K562 (cell line): ENCODE results near the gene EDNRB. TPM values are rescaled to one million over a fixed set of nuclear protein-coding genes. Genes with fewer than 3 reads are reported as not detected.

Experiments
- ATAC-seq: fragments of 200-7000 bp; cut with Tn5 transposase; 3 replicates; pipeline ENCODE4 v1.9.1; 2020; ENCODE audit warnings: moderate library complexity
- BruUV-seq: library from RNA; stranded (reverse); fragments of 400-500 nt; replicated peaks from 2 replicates; lab custom pipeline; 2021; lab: Mats Ljungman, UMichigan
- CTCF ChIA-PET: fragments of 300-600 bp; formaldehyde crosslinking; extraction: SDS; loops from one replicate; lab custom pipeline; 2021; ENCODE audit warnings: low intra/inter-chr PET ratio; lab: Yijun Ruan, JAX
- POLR2A ChIA-PET: fragments of 300-600, 350-650 bp; sonication (Branson Sonifier 250); formaldehyde crosslinking; extraction: SDS; loops from one replicate; lab custom pipeline; 2021; ENCODE audit warnings: antibody characterized with exemption, inconsistent platforms; lab: Yijun Ruan, JAX
- DNase-seq, 4 experiments: peaks; one replicate each; pipeline versions ENCODE4 v3.0.0 to v3.0.0-alpha.2; 2011 to 2018; ENCODE audit warnings: low spot score in 3 of 4, mixed read lengths in 3 of 4; ENCODE audit errors: extremely low read depth in 1 of 4
- FAIRE-seq: peaks from 2 replicates; lab custom pipeline; 2011; peaks lifted over from hg19 to GRCh38; lab: Jason Lieb, UNC
- H2AFZ ChIP-seq: 2 replicates; pipeline ENCODE4 v1.6.0; 2011; ENCODE audit warnings: low read depth, low read length, control low read depth, inconsistent platforms
- H3K27ac ChIP-seq: fragments of 200-600 bp; 3 replicates; pipeline ENCODE4 v1.8.0; 2011; ENCODE audit warnings: low read depth, mild to moderate bottlenecking, control low read depth, inconsistent platforms, low read length, moderate library complexity, mixed read lengths; ENCODE audit errors: extremely low read depth
- H3K27me3 ChIP-seq, 2 experiments: fragments of 300-600 bp in 1 of 2; 2 replicates in 1 of 2; 3 replicates in 1 of 2; pipeline versions ENCODE4 v1.6.0 to v1.8.0; 2011; ENCODE audit warnings: inconsistent platforms in 2 of 2, low read length in 2 of 2, mild to moderate bottlenecking in 1 of 2, mixed read lengths in 1 of 2, moderate library complexity in 1 of 2; ENCODE audit not compliant: control insufficient read depth in 2 of 2, insufficient read depth in 2 of 2
- H3K36me3 ChIP-seq: fragments of 300-600 bp; 3 replicates; pipeline ENCODE4 v1.8.0; 2011; ENCODE audit warnings: mild to moderate bottlenecking, low read length, inconsistent platforms; ENCODE audit not compliant: control insufficient read depth, insufficient read depth
- H3K4me1 ChIP-seq, 2 experiments: fragments of 200-600 bp in 1 of 2; replicated peaks in 1 of 2; 2 replicates in 1 of 2; 3 replicates in 1 of 2; pipeline versions ENCODE4 v1.5.1 to v1.8.0; 2011; ENCODE audit warnings: inconsistent platforms in 2 of 2, low read length in 2 of 2, mild to moderate bottlenecking in 1 of 2, mixed read lengths in 1 of 2, moderate library complexity in 1 of 2; ENCODE audit not compliant: control insufficient read depth in 2 of 2, insufficient read depth in 2 of 2
- H3K4me2 ChIP-seq: 2 replicates; pipeline ENCODE4 v1.6.1; 2011; ENCODE audit warnings: low read length, control low read depth, inconsistent platforms, mixed read lengths; ENCODE audit not compliant: insufficient read depth
- H3K4me3 ChIP-seq: fragments of 200-600 bp; sonication (generic), shearing (Covaris generic); 2 replicates; pipeline ENCODE4 v1.5.1; 2016; ENCODE audit warnings: control low read depth, inconsistent platforms
- H3K79me2 ChIP-seq: fragments of 200-600 bp; 3 replicates; pipeline ENCODE4 v1.8.0; 2011; ENCODE audit warnings: low read length, inconsistent platforms; ENCODE audit not compliant: control insufficient read depth, insufficient read depth
- H3K9ac ChIP-seq, 2 experiments: 2 replicates each; pipeline versions ENCODE4 v1.6.0 to v1.6.1; 2011; ENCODE audit warnings: low read depth in 2 of 2, low read length in 2 of 2, control low read depth in 1 of 2, inconsistent platforms in 1 of 2, mild to moderate bottlenecking in 1 of 2, mixed read lengths in 1 of 2; ENCODE audit not compliant: insufficient read depth in 1 of 2
- H3K9me1 ChIP-seq: one replicate; pipeline ENCODE4 v1.6.0; 2011; ENCODE audit warnings: inconsistent platforms, mild to moderate bottlenecking, low read length, moderate library complexity; ENCODE audit not compliant: control insufficient read depth, insufficient read depth
- H3K9me3 ChIP-seq: replicated peaks from 2 replicates; pipeline ENCODE4 v1.5.1; 2011; ENCODE audit warnings: low read depth, low read length, inconsistent platforms; ENCODE audit not compliant: control insufficient read depth, insufficient read depth
- H4K20me1 ChIP-seq: replicated peaks from 2 replicates; pipeline ENCODE4 v1.6.1; 2011; ENCODE audit warnings: low read length, inconsistent platforms, mixed read lengths; ENCODE audit not compliant: control insufficient read depth, insufficient read depth
- ATF7 ChIP-seq: fragments of 450-650 bp; IDR thresholded peaks from 2 replicates; pipeline ENCODE4 v1.7.1; 2014; ENCODE audit warnings: mild to moderate bottlenecking, moderate library complexity
- BRF1 ChIP-seq: IDR thresholded peaks from 3 replicates; pipeline ENCODE4 v1.6.1; 2011; ENCODE audit warnings: borderline replicate concordance, mild to moderate bottlenecking; ENCODE audit not compliant: insufficient read length; ENCODE audit errors: extremely low read depth
- MEIS2 ChIP-seq: fragments of 450-650 bp; IDR thresholded peaks from 2 replicates; pipeline ENCODE4 v1.6.1; 2014; ENCODE audit warnings: mild to moderate bottlenecking; ENCODE audit not compliant: partially characterized antibody
- PHF20 ChIP-seq: fragments of 450-650 bp; IDR thresholded peaks from 2 replicates; pipeline ENCODE4 v1.6.1; 2018; ENCODE audit not compliant: partially characterized antibody
- SAFB ChIP-seq: fragments of 200-400 bp; formaldehyde crosslinking; IDR thresholded peaks from 2 replicates; pipeline ENCODE4 v1.6.1; 2017; ENCODE audit warnings: low read depth, low read length, borderline replicate concordance
- SREBF1 ChIP-seq: fragments of 150-350 bp; IDR thresholded peaks from 2 replicates; pipeline ENCODE4 v1.6.1; 2014; ENCODE audit warnings: antibody characterized with exemption, low read depth, low read length, borderline replicate concordance
- TARDBP ChIP-seq: fragments of 450-650 bp; IDR thresholded peaks from 2 replicates; pipeline ENCODE4 v1.6.1; 2016
- TFAM ChIP-seq: fragments of 250-450 bp; sonication (Bioruptor Pico); conservative IDR thresholded peaks from 2 replicates; pipeline ENCODE4 v1.5.0; 2021; ENCODE audit warnings: mild to moderate bottlenecking, moderate library complexity
- TOE1 ChIP-seq, 2 experiments: fragments of 450-650 bp in 1 of 2; sonication (generic) in 1 of 2; formaldehyde crosslinking in 1 of 2; IDR thresholded peaks; 2 replicates each; pipeline versions ENCODE4 v1.7.1 to v1.8.0; 2016 to 2022; ENCODE audit warnings: borderline replicate concordance in 2 of 2, mild to moderate bottlenecking in 2 of 2, antibody characterized with exemption in 1 of 2, inconsistent platforms in 1 of 2, low read depth in 1 of 2, missing genetic modification reagents in 1 of 2, moderate library complexity in 1 of 2
- ZBTB1 ChIP-seq: sonication (generic); formaldehyde crosslinking; IDR thresholded peaks from 2 replicates; pipeline ENCODE4 v1.8.1; 2023; ENCODE audit warnings: missing genetic modification reagents, low read depth, mild to moderate bottlenecking, borderline replicate concordance
- ZFP1 ChIP-seq: fragments of 450-650 bp; formaldehyde crosslinking; IDR thresholded peaks from 2 replicates; pipeline ENCODE4 v1.4.0; 2020; ENCODE audit warnings: mild to moderate bottlenecking, mixed read lengths
- ZNF239 ChIP-seq: fragments of 250-450 bp; sonication (Bioruptor Pico); IDR thresholded peaks from 2 replicates; pipeline ENCODE4 v1.4.0; 2020; ENCODE audit warnings: mild to moderate bottlenecking
- ZNF830 ChIP-seq: fragments of 250-450 bp; sonication (Bioruptor Pico); IDR thresholded peaks from 2 replicates; pipeline ENCODE4 v1.5.0; 2021; ENCODE audit warnings: mild to moderate bottlenecking
- WGBS: fragments of 100-300 bp; shearing (Covaris generic); methylation state at CpG from one replicate; pipeline ENCODE4 v1.1.6; 2016; ENCODE audit warnings: low coverage, mixed read lengths; ENCODE audit not compliant: insufficient coverage; ENCODE audit errors: missing lambda C conversion rate; 5-methylcytosine and 5-hydroxymethylcytosine counted together
- in situ Hi-C: fragments of 300-500 bp; cut with MboI; formaldehyde crosslinking; loops from 4 replicates; pipeline ENCODE4 v1.15.0; 2018; ENCODE audit warnings: inconsistent platforms, mixed read lengths
- intact Hi-C: fragments of 100-400 bp; cut with micrococcal nuclease; formaldehyde crosslinking; loops from 2 replicates; pipeline ENCODE4 v1.14.2; 2022
- polyA plus RNA-seq, 8 experiments: library from polyadenylated mRNA; depleted of rRNA in 4 of 8; stranded (reverse) in 5 of 8; unstranded in 3 of 8; fragments of >200 nt; fragmentation: Nextera tagmentation in 2 of 8; fragmentation: Illumina TruSeq in 1 of 8; extraction: Ambion mirVana in 2 of 8; extraction: Trizol in 1 of 8; gene quantifications; 2 replicates each; pipeline versions ENCODE4 v1.2.1 to v1.2.3, GENCODE V29; 2011 to 2014; ENCODE audit warnings: inconsistent platforms in 1 of 8, missing spikeins in 1 of 8
- total RNA-seq, 7 experiments: library from RNA; depleted of rRNA in 6 of 7; stranded (reverse); fragments of >200 nt in 6 of 7; fragmentation: Illumina TruSeq in 2 of 7; extraction: Trizol in 2 of 7; gene quantifications; 2 replicates each; pipeline versions ENCODE4 v1.2.1 to v1.2.3, GENCODE V29; 2011 to 2021; ENCODE audit warnings: low replicate concordance in 1 of 7
- TF ChIP-seq, protein P1 (sequence below): fragments of 250-450 bp; sonication (Bioruptor Pico); IDR thresholded peaks from 2 replicates; pipeline ENCODE4 v1.8.0; 2021; ENCODE audit warnings: borderline replicate concordance, mild to moderate bottlenecking, moderate library complexity; ENCODE audit not compliant: poor library complexity, severe bottlenecking
- TF ChIP-seq, protein P2 (sequence below): fragments of 250-450 bp; sonication (Bioruptor Pico); IDR thresholded peaks from 2 replicates; pipeline ENCODE4 v1.8.0; 2021; ENCODE audit warnings: moderate library complexity, mild to moderate bottlenecking, inconsistent platforms

Gene EDNRB
- total and polyA plus RNA-seq, 9 of the 15 experiments (the other 6 are each of a cell fraction or from before 2014, with no cell fraction given), result 0.04 TPM; not detected in 8

DNA sequence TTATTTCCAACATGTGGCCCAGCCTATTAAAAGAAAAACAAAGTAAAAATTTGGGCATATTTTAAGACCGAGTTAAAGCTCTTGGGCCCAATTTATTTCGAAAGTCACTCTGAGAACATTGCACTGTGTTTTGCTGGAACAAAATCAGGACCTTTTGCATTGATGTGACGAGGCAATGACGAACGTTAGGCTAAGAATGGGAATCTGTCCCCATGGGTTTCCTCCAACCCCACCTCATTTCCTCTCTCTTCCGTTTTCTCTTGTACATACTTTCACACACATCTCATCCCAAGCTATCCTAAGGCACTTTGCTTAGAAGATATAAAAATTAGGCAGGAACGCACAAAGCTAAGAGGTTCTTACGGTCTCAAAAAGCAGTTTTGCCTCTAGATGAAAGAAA is 22.1 kb downstream of the EDNRB start:
- WGBS, result 0% methylated on average over 7 of the region's 8 CpGs

DNA sequence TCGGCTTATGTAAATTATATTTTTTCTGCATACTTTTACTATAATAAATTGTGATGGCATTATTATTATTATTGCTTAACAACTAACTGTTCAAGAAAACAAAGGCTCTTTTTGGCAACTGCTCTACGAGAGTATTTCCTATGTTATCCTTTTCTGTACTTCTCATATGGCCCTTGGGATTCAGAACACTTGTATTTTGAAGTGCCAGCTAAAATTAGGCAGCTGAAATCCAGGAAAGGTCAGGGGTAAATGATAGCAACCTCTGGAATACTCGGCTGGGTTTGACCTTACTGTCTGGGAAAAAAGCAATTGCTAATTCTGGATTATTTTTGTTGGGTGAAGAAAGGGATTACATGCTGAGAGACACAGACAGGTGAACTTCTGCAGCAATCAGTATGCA is 23.9 kb downstream of the EDNRB start:
- no peak for FAIRE-seq
- 7% methylated on average over 3 of the region's 3 CpGs for WGBS

More for the DNA sequence above, 22.1 kb downstream of the EDNRB start:
- ChIA-PET CTCF (no interaction called here), POLR2A (no interaction called here)
- intact Hi-C loops, result no loop called here
- Histone ChIP-seq H2AFZ (no peak overlapping the region), H3K27me3 (no peaks in the 10 kb centered on the region), H3K36me3 (no peaks in the 10 kb centered on the region)
- no peak for TF ChIP-seq PHF20
- no peak for TF ChIP-seq SREBF1
- no peak for TF ChIP-seq ZBTB1 (CRISPR knock-in tag)
- TF ChIP-seq ZNF239 (CRISPR knock-in tag), result no peak
- TF ChIP-seq TFAM (CRISPR knock-in tag), result no peak
- no peak for TF ChIP-seq MEIS2
- TF ChIP-seq, protein P1, sequence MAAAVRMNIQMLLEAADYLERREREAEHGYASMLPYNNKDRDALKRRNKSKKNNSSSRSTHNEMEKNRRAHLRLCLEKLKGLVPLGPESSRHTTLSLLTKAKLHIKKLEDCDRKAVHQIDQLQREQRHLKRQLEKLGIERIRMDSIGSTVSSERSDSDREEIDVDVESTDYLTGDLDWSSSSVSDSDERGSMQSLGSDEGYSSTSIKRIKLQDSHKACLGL, result no peak
- no peak for TF ChIP-seq TARDBP
- TF ChIP-seq, protein P2, sequence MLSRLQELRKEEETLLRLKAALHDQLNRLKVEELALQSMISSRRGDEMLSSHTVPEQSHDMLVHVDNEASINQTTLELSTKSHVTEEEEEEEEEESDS, result no peak
- TF ChIP-seq, all 486 proteins: peak for 0
- ATAC-seq, result no peak
- H3K4me2 ChIP-seq, result no peak overlapping the region
- no peak overlapping the region for H3K9ac ChIP-seq
- H3K4me3 ChIP-seq, result no peak overlapping the region
- no peaks in the 10 kb centered on the region for H3K9me3 ChIP-seq
- FAIRE-seq, result no peak
- no peaks in the 10 kb centered on the region for H3K4me1 ChIP-seq
- no peak overlapping the region for H3K27ac ChIP-seq
- no TSS peak for BruUV-seq
- no peaks in the 10 kb centered on the region for H3K9me1 ChIP-seq
- H4K20me1 ChIP-seq, result no peaks in the 10 kb centered on the region
- H3K79me2 ChIP-seq, result no peaks in the 10 kb centered on the region
- in situ Hi-C loops, result no loop called here
- DNase-seq, result no peak

More for the DNA sequence above, 23.9 kb downstream of the EDNRB start:
- intact Hi-C loops (no loop called here), in situ Hi-C loops (no loop called here)
- DNase-seq (no peak), ATAC-seq (no peak)
- Histone ChIP-seq H3K79me2 (no peaks in the 10 kb centered on the region), H3K9ac (no peak overlapping the region), H3K27me3 (no peaks in the 10 kb centered on the region), H3K9me1 (no peaks in the 10 kb centered on the region), H4K20me1 (no peaks in the 10 kb centered on the region), H3K9me3 (no peaks in the 10 kb centered on the region), H3K27ac (no peak overlapping the region), H3K4me2 (no peak overlapping the region), H3K4me3 (no peak overlapping the region), H2AFZ (no peak overlapping the region), H3K4me1 (no peaks in the 10 kb centered on the region), H3K36me3 (no peaks in the 10 kb centered on the region)
- ChIA-PET POLR2A (no interaction called here), CTCF (no interaction called here)
- BruUV-seq, result no TSS peak
- TF ChIP-seq SAFB, result no peak
- TF ChIP-seq TOE1 (IDR thresholded peaks at IDR 0.05; ENCODE audit: borderline replicate concordance), result no peak
- TF ChIP-seq TOE1 (CRISPR knock-in tag; IDR thresholded peaks at IDR 0.05; ENCODE audit: borderline replicate concordance, low read depth), result no peak
- TF ChIP-seq BRF1, result no peak
- no peak for TF ChIP-seq TARDBP
- TF ChIP-seq ZNF830 (CRISPR knock-in tag), result no peak
- no peak for TF ChIP-seq ATF7
- TF ChIP-seq ZFP1 (CRISPR knock-in tag), result no peak
